Measurements from ENCODE around the gene EXOC3L2.

EXOC3L2 gene

DNA sequence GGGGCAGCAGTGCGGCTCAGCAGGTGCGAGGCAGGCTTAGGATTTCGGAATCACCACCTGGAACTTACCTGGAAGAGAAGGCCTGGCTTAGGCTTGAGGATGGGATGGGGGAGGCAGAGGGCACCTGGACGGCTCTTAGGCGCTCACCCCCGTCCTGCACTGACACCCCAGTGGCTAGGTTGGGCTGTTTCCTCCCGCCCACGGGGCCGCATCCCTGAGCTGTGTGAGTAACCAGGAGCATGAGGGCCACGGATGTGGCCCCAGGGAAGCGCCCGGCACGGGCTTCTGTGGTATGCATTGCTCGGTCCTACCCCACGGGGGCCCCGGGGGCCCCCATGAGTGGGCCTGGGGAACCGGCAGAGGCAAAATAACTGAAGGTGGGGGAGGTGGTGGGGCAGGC lies 82.1 kb downstream of the EXOC3L2 start:
- in situ Hi-C loops (cut with MboI; ENCODE audit: low sequenced_read_pairs), result no loop called here

DNA sequence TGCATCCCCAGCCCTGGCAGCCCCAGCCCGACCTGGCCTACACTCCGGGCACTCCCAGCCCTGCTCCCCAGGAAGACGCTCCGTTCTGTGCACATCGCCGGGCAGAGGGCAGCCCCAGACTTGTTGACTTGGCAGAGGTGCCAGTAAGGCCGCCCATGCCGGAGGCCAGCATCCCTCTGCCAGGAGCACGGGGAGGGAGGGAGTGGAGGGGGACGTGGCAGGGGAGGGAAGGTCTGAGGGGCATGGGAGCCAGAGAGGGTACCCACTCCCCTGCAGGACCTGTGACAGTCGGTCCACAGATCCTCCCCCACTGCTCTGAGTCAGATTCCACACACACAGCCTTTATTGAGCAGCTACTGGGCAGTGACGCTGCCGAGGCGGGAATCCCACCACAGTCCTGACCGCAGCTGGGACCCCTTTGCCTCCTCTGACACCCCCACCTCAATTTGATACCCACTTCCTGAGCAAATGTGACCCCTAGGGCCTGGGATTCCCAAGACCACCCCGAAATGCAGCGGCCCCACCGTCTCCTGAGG lies 82.5 kb downstream of the EXOC3L2 start:
- in situ Hi-C loops (cut with MboI; ENCODE audit: low sequenced_read_pairs), result no loop called here
